T-cell (primary cell): ENCODE results near the gene MAPKAP1. TPM values are rescaled to one million over a fixed set of nuclear protein-coding genes. Genes with fewer than 3 reads are reported as not detected.

ENCODE experiments used
- ATAC-seq, 4 experiments: fragments of 200-7000 bp in 3 of 4; fragments of 150-1000 bp in 1 of 4; cut with Tn5 transposase; replicated peaks in 1 of 4; 1 replicate in 3 of 4; 2 replicates in 1 of 4; pipeline ENCODE4 v1.10.0; 2021; ENCODE audit warnings: moderate library complexity in 3 of 4, mild to moderate bottlenecking in 2 of 4, moderate number of reproducible peaks in 1 of 4
- CTCF ChIA-PET, 2 donors: fragments of 300-600 bp; sonication (Branson Sonifier 250); formaldehyde crosslinking; loops; one replicate each; lab custom pipeline; 2022; ENCODE audit warnings: antibody characterized with exemption in 2 of 2; lab: Charles Lee
- POLR2A ChIA-PET, 2 donors: fragments of 300-600 bp; sonication (Branson Sonifier 250); formaldehyde crosslinking; loops; one replicate each; lab custom pipeline; 2022; ENCODE audit warnings: antibody characterized with exemption in 2 of 2; lab: Charles Lee
- DNase-seq, 35 experiments: peaks; one replicate each; pipeline versions ENCODE4 v3.0.0 to v3.0.0-alpha.2; 2013 to 2023
- H3K27ac ChIP-seq: one replicate; pipeline ENCODE4 v1.5.1; 2013; ENCODE audit warnings: low read length
- H3K27me3 ChIP-seq, 2 experiments: replicated peaks in 1 of 2; 1 replicate in 1 of 2; 2 replicates in 1 of 2; pipeline versions ENCODE4 v1.6.1 to v1.7.0; 2013; ENCODE audit warnings: low read length in 1 of 2, mixed read lengths in 1 of 2; ENCODE audit not compliant: control insufficient read depth in 2 of 2, insufficient read depth in 2 of 2; ENCODE audit errors: extremely low read depth in 1 of 2
- H3K36me3 ChIP-seq, 2 donors: 1 replicate in 1 of 2; 2 replicates in 1 of 2; pipeline versions ENCODE4 v1.6.1 to v1.7.0; 2013; ENCODE audit warnings: low read length in 1 of 2; ENCODE audit not compliant: control insufficient read depth in 2 of 2, insufficient read depth in 1 of 2; ENCODE audit errors: extremely low read depth in 1 of 2
- H3K4me1 ChIP-seq, 2 experiments: 1 replicate in 1 of 2; 2 replicates in 1 of 2; pipeline versions ENCODE4 v1.6.1 to v1.7.0; 2013; ENCODE audit warnings: low read length in 2 of 2, mixed read lengths in 1 of 2; ENCODE audit not compliant: insufficient read depth in 2 of 2, control insufficient read depth in 1 of 2; ENCODE audit errors: extremely low read depth in 1 of 2
- H3K4me3 ChIP-seq, 2 donors: 1 replicate in 1 of 2; 2 replicates in 1 of 2; pipeline versions ENCODE4 v1.5.1 to v1.7.0; 2013; ENCODE audit warnings: mild to moderate bottlenecking in 2 of 2, low read length in 1 of 2, moderate library complexity in 1 of 2; ENCODE audit not compliant: control insufficient read depth in 1 of 2; ENCODE audit errors: extremely low read depth in 1 of 2
- H3K9me3 ChIP-seq: 2 replicates; pipeline ENCODE4 v1.7.0; 2013
- H3K27ac Mint-ChIP-seq, 2 donors: one replicate each; pipeline ENCODE4 v1.8.0; 2020 to 2021; ENCODE audit warnings: mild to moderate bottlenecking in 2 of 2, mixed read lengths in 2 of 2
- H3K27me3 Mint-ChIP-seq, 2 donors: one replicate each; pipeline ENCODE4 v1.8.0; 2021 to 2022; ENCODE audit warnings: mixed read lengths in 2 of 2
- H3K36me3 Mint-ChIP-seq: one replicate; pipeline ENCODE4 v1.8.0; 2021; ENCODE audit warnings: mixed read lengths
- H3K4me1 Mint-ChIP-seq, 3 donors: one replicate each; pipeline ENCODE4 v1.8.0; 2020 to 2022; ENCODE audit warnings: mixed read lengths in 3 of 3, mild to moderate bottlenecking in 1 of 3
- H3K4me3 Mint-ChIP-seq, 3 donors: one replicate each; pipeline ENCODE4 v1.8.0; 2020 to 2022; ENCODE audit warnings: mild to moderate bottlenecking in 3 of 3, mixed read lengths in 3 of 3, moderate library complexity in 3 of 3
- H3K9me3 Mint-ChIP-seq, 3 donors: one replicate each; pipeline ENCODE4 v1.8.0; 2020 to 2022; ENCODE audit warnings: mixed read lengths in 3 of 3
- WGBS: methylation state at CpG from one replicate; pipeline ENCODE4 v1.1.5; 2013; ENCODE audit warnings: missing lambda C conversion rate; ENCODE audit not compliant: insufficient coverage; 5-methylcytosine and 5-hydroxymethylcytosine counted together
- total RNA-seq, 35 experiments: library from RNA in 6 of 35; stranded (reverse) in 6 of 35; fragments of 120-200 nt in 1 of 35; gene quantifications; one replicate each; pipeline versions ENCODE4 v1.2.1 to v1.2.4 and lab custom pipeline; 2013 to 2026

The MAPKAP1 gene
- total RNA-seq, 5 donors from 2014 or later (not counting 1 experiment from before 2014, with no cell fraction given), result 50.2 to 60.3 (median 55.6) TPM

DNA sequence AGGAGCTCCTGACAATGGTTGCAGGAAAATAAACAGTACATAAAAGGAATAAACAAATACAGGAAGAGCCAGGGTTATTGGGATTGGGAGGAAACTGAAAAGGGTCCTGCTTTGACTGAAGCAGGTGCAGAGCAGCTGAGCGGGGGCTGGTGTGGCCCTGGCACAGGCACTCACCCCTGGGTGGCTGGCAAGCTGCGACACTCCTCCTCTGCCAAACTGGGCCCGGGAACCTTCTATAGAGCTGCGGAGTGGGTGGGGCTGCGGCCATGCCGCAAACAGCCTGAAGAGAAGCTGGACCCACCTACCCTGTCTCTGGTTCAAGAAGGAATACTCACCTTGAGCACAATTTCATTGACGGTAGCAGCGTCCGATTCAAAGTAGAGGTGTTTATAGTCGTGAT is 262.8 kb downstream of the MAPKAP1 start:
- no peaks in the 10 kb centered on the region for H3K27me3 Mint-ChIP-seq
- peaks cover 0 to 7% (median 0%) of the 10 kb centered on the region in 3 donors for H3K4me1 Mint-ChIP-seq
- Histone ChIP-seq H3K9me3 (no peaks in the 10 kb centered on the region), H3K27ac (no peak overlapping the region), H3K27me3 (no peaks in the 10 kb centered on the region), H3K36me3 (peaks cover 14 to 36% of the 10 kb centered on the region in 2 donors), H3K4me1 (no peaks in the 10 kb centered on the region), H3K4me3 (no peak overlapping the region)
- H3K9me3 Mint-ChIP-seq, result no peaks in the 10 kb centered on the region
- POLR2A ChIA-PET, result no interaction called here
- no peak overlapping the region for H3K27ac Mint-ChIP-seq
- ATAC-seq, result no peak
- peaks cover 31% of the 10 kb centered on the region for H3K36me3 Mint-ChIP-seq
- no peak for DNase-seq
- 100% methylated on average over 6 of the region's 10 CpGs for WGBS
- CTCF ChIA-PET, result no interaction called here
- no peak overlapping the region for H3K4me3 Mint-ChIP-seq

DNA sequence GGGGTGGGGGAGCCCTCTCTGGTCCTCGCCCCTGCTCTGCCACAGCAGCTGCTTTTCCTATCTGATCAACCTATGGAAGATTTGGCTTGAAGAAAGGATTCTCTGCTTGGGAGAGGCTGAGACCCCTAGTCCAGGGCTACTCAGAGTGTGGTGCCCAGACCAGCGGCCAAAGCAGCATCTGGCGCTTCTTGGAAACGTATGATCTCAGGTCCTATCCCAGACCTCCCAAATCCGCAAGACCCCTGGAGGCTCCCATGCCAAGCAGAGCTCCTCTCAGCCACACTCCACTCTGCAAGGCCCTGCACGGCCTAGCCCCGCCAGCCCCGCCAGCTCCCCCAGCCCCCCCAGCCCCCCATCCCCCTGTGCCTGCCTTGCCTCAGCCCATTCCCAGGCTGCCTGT is 263.6 kb downstream of the MAPKAP1 start:
- peaks cover 33% of the 10 kb centered on the region for H3K36me3 Mint-ChIP-seq
- ATAC-seq (no peak), DNase-seq (no peak)
- H3K9me3 Mint-ChIP-seq, result no peaks in the 10 kb centered on the region
- ChIA-PET POLR2A (interaction anchor here in 1 of 2 donors (0.5 kb wide), 1 partner anchor 628 kb away, joined by 3 read pairs; no protein-coding TSS in a partner anchor), CTCF (no interaction called here)
- no peaks in the 10 kb centered on the region for H3K27me3 ChIP-seq
- H3K9me3 ChIP-seq, result no peaks in the 10 kb centered on the region
- WGBS, result no CpG with 5 or more reads among the region's 8 CpGs
- H3K4me3 Mint-ChIP-seq, result no peak overlapping the region
- H3K27ac ChIP-seq, result no peak overlapping the region
- H3K27me3 Mint-ChIP-seq, result no peaks in the 10 kb centered on the region
- no peak overlapping the region for H3K4me3 ChIP-seq
- H3K4me1 Mint-ChIP-seq, result peaks cover 0 to 7% (median 0%) of the 10 kb centered on the region in 3 donors
- H3K36me3 ChIP-seq, result peaks cover 17 to 39% of the 10 kb centered on the region in 2 donors
- no peaks in the 10 kb centered on the region for H3K4me1 ChIP-seq
- no peak overlapping the region for H3K27ac Mint-ChIP-seq

DNA sequence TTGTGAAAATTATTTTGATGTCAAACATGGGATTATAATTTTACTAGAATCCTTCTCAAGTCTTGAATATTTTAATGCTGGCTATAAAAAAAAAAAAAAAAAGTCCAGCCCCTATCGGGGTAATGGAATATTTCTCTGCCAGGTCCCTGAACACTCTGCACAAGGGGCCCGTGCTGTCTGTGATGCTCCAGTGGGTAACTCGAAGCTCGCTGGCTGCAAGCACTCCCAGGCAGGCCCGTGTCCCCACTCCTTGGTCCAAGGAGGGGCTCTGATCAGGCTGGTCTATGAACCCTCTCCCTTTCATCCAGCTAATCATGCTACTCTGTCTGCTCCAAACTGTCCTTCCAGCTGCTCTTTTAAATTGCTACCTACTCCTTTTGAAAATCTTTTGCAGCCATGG is 264.6 kb downstream of the MAPKAP1 start:
- Mint-ChIP-seq H3K9me3 (no peaks in the 10 kb centered on the region), H3K4me3 (no peak overlapping the region), H3K4me1 (peaks cover 0 to 2% (median 0%) of the 10 kb centered on the region in 3 donors), H3K27me3 (no peaks in the 10 kb centered on the region), H3K36me3 (peaks cover 36% of the 10 kb centered on the region), H3K27ac (no peak overlapping the region)
- H3K36me3 ChIP-seq, result peaks cover 20 to 42% of the 10 kb centered on the region in 2 donors
- 100% methylated on average over 4 of the region's 5 CpGs for WGBS
- H3K4me3 ChIP-seq, result no peak overlapping the region
- no peak for DNase-seq
- no peaks in the 10 kb centered on the region for H3K4me1 ChIP-seq
- CTCF ChIA-PET, result no interaction called here
- no peak overlapping the region for H3K27ac ChIP-seq
- ATAC-seq, result no peak
- POLR2A ChIA-PET, result no interaction called here
- H3K27me3 ChIP-seq, result no peaks in the 10 kb centered on the region
- H3K9me3 ChIP-seq, result no peaks in the 10 kb centered on the region

DNA sequence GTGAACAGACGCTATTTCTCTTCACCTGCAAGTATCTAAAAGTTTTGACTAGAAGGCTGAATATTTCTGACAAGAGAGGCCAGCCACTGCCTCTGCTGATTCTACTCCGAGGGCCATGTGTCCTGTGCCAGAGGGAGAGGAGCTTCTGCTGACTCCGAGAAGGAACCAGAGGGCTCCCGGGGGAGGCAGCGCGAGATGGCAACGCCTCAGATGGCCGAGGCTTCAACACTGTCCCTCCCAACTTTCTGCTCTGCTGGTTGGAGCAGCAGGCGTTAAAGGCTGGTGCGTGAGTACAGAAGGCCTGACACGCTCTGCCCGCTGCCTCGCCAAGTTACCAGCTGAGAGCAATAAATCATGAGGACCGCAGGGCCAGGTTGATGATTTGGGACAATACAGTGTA is 266.6 kb downstream of the MAPKAP1 start:
- H3K4me3 Mint-ChIP-seq, result no peak overlapping the region
- H3K36me3 ChIP-seq, result peaks cover 20 to 40% of the 10 kb centered on the region in 2 donors
- ATAC-seq (no peak), DNase-seq (no peak)
- H3K9me3 ChIP-seq, result no peaks in the 10 kb centered on the region
- no peak overlapping the region for H3K27ac ChIP-seq
- H3K36me3 Mint-ChIP-seq, result peaks cover 39% of the 10 kb centered on the region
- CTCF ChIA-PET, result no interaction called here
- no peak overlapping the region for H3K4me3 ChIP-seq
- POLR2A ChIA-PET, result no interaction called here
- no peaks in the 10 kb centered on the region for H3K4me1 ChIP-seq
- no peaks in the 10 kb centered on the region for H3K9me3 Mint-ChIP-seq
- no peaks in the 10 kb centered on the region for H3K4me1 Mint-ChIP-seq
- WGBS, result 93% methylated on average over 6 of the region's 14 CpGs
- no peaks in the 10 kb centered on the region for H3K27me3 Mint-ChIP-seq
- no peak overlapping the region for H3K27ac Mint-ChIP-seq
- H3K27me3 ChIP-seq, result no peaks in the 10 kb centered on the region

DNA sequence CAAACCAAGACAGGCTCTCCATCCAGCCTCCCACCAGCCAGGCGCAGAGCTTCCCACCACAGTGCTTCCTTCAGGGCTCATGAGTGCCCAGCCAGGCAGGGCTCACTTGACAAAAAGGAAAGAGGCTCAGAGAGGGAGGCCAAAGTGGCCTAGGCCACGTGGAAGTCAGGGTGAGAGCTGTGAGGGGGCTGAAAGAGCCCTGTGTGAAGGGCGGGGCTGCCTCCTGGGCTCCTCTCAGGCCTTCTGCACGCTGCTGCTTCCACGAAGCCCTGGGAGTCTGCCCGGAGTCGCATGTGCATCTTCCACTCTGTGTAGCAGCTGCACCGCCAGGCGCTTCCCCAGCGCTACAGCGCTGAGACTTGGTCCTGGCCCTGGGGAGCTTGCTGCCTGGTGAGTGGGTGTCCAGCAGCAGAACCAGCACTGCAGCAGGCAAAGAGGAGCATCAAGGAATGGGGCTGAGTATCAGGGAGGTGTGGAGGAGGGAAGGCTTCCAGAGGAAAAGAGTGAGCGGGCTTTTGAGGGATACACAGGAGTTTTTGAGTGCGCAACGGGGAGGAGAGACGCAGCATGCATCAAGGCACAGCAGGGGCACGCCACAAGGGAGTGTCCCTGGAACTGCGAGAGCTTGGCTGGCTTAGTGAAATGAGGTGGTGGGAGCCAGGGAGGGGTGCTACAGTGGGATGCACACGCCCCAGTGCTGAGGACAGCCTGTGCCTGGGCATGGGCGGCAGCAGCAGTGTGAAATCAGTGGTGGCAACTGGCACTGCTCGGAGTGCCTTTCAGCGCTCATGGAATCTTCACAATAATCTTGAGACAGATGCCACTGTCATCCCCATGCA is 267.4 kb downstream of the MAPKAP1 start:
- H3K36me3 ChIP-seq, result peaks cover 15 to 33% of the 10 kb centered on the region in 2 donors
- Mint-ChIP-seq H3K4me1 (no peaks in the 10 kb centered on the region), H3K27ac (no peak overlapping the region), H3K9me3 (no peaks in the 10 kb centered on the region), H3K36me3 (peaks cover 39% of the 10 kb centered on the region), H3K27me3 (no peaks in the 10 kb centered on the region), H3K4me3 (no peak overlapping the region)
- no peak overlapping the region for H3K27ac ChIP-seq
- no peaks in the 10 kb centered on the region for H3K9me3 ChIP-seq
- CTCF ChIA-PET, result no interaction called here
- DNase-seq (no peak), ATAC-seq (no peak)
- no peak overlapping the region for H3K4me3 ChIP-seq
- no peaks in the 10 kb centered on the region for H3K4me1 ChIP-seq
- 95% methylated on average over 21 of the region's 21 CpGs for WGBS
- POLR2A ChIA-PET, result no interaction called here
- no peaks in the 10 kb centered on the region for H3K27me3 ChIP-seq

DNA sequence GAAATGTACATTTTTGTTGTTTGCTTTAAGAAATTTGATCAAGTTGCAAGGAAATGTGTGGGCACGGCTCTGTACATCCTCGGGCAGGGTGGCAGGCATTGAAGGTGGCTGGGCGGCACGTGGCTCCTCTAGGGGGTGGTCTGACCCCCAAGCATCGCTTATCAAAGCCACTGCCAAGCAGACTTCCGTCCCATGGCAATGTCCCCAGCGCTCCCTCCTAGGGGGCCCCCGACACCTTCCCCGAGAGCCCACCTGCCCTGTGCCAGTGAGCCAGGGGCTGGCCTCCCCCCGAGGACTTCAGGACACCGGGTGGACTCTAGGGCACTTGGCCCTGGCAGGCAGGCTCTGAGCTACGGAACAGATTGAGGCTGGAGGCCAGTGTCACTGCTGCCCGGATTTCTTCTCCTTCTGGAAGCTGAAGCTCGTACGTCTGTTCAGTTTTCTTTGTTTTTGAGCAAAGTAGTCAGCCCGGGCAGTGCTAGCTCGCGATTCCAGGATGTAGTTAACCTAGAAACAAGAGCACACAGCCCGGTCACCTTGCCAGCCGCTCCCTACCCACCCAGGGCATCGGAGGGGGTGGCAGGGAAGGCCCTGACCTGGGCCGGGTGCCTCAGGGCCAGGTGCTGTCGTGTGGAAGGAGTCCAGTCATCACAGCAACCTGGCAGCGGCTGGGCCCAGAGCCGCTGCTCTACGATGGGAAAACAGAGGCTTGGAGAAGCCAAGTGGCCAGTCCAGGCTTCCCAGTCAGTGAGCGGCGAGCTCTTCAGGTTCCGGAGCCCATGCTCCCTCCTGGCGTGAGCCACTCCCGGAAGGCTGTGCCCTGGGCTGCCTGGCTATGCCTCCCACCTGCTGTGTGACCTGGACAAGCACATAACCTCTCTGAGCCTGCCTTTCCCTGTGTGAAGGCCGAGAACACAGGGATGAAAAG is 268.2 kb downstream of the MAPKAP1 start:
- ChIA-PET CTCF (no interaction called here), POLR2A (no interaction called here)
- Mint-ChIP-seq H3K4me1 (no peaks in the 10 kb centered on the region), H3K9me3 (no peaks in the 10 kb centered on the region), H3K27ac (peak overlapping the region in 1 of 2 donors; percentile 2), H3K4me3 (no peak overlapping the region), H3K36me3 (peaks cover 31% of the 10 kb centered on the region), H3K27me3 (no peaks in the 10 kb centered on the region)
- Histone ChIP-seq H3K4me1 (no peaks in the 10 kb centered on the region), H3K4me3 (no peak overlapping the region), H3K9me3 (no peaks in the 10 kb centered on the region), H3K36me3 (peaks cover 11 to 25% of the 10 kb centered on the region in 2 donors), H3K27ac (no peak overlapping the region), H3K27me3 (no peaks in the 10 kb centered on the region)
- DNase-seq (no peak), ATAC-seq (no peak)
- WGBS, result 98% methylated on average over 32 of the region's 32 CpGs
